H1 (cell line): ENCODE measurements around the gene EIF4ENIF1. TPM values are rescaled to one million over a fixed set of nuclear protein-coding genes. Genes with fewer than 3 reads are reported as not detected.
"Not testable (repeated sequence)": the region's sequence is repeated elsewhere in the genome, so short reads cannot be mapped to it uniquely, and the experiment has no call there.

ENCODE experiments used
- CTCF ChIA-PET: fragments of 300-600 bp; sonication (Branson Sonifier 250); formaldehyde crosslinking; loops from one replicate; lab custom pipeline; 2021; ENCODE audit not compliant: partially characterized antibody; lab: Charles Lee
- POLR2A ChIA-PET: fragments of 300-600 bp; sonication (Branson Sonifier 250); formaldehyde crosslinking; loops from one replicate; lab custom pipeline; 2021; ENCODE audit warnings: inconsistent platforms; ENCODE audit not compliant: partially characterized antibody; lab: Charles Lee
- DNase-seq, 2 experiments: peaks; one replicate each; pipeline versions ENCODE4 v3.0.0 to v3.0.0-alpha.2; 2010 to 2022; ENCODE audit warnings: low spot score in 2 of 2, low read depth in 1 of 2, mixed read lengths in 1 of 2
- FAIRE-seq: peaks from 2 replicates; lab custom pipeline; 2011; peaks lifted over from hg19 to GRCh38; lab: Jason Lieb, UNC
- H2AFZ ChIP-seq: 2 replicates; pipeline ENCODE4 v1.8.1; 2012; ENCODE audit warnings: low read length, inconsistent platforms
- H2AK5ac ChIP-seq: 2 replicates; pipeline ENCODE4 v1.6.1; 2013; ENCODE audit warnings: low read depth, low read length
- H2BK120ac ChIP-seq: replicated peaks from 2 replicates; pipeline ENCODE3; 2013; ENCODE audit warnings: low read depth, low read length, inconsistent platforms
- H2BK12ac ChIP-seq: 2 replicates; pipeline ENCODE4 v1.6.1; 2013; ENCODE audit warnings: low read depth, low read length
- H2BK15ac ChIP-seq: 2 replicates; pipeline ENCODE4 v1.6.1; 2013; ENCODE audit warnings: low read length
- H2BK20ac ChIP-seq: 2 replicates; pipeline ENCODE4 v1.6.1; 2013; ENCODE audit warnings: low read length
- H2BK5ac ChIP-seq: 2 replicates; pipeline ENCODE4 v1.6.1; 2013; ENCODE audit warnings: low read depth, low read length
- H3K14ac ChIP-seq: 2 replicates; pipeline ENCODE4 v1.6.1; 2013; ENCODE audit warnings: inconsistent platforms; ENCODE audit not compliant: insufficient read length
- H3K18ac ChIP-seq: 2 replicates; pipeline ENCODE4 v1.6.1; 2013; ENCODE audit warnings: low read length; ENCODE audit errors: extremely low read depth
- H3K23ac ChIP-seq: 2 replicates; pipeline ENCODE4 v1.6.1; 2013; ENCODE audit warnings: inconsistent platforms; ENCODE audit not compliant: insufficient read length
- H3K23me2 ChIP-seq: 2 replicates; pipeline ENCODE4 v1.6.1; 2013; ENCODE audit warnings: low read depth, low read length
- H3K27ac ChIP-seq: 2 replicates; pipeline ENCODE4 v1.6.1; 2011; ENCODE audit warnings: low read depth, low read length, inconsistent platforms
- H3K27me3 ChIP-seq, 4 experiments: replicated peaks in 1 of 4; 1 replicate in 1 of 4; 2 replicates in 3 of 4; pipeline versions ENCODE4 v1.6.1 to v1.8.1; 2011 to 2013; ENCODE audit warnings: low read length in 3 of 4, mild to moderate bottlenecking in 3 of 4, inconsistent platforms in 2 of 4, mixed read lengths in 2 of 4, moderate library complexity in 1 of 4; ENCODE audit not compliant: control insufficient read depth in 3 of 4, insufficient read depth in 3 of 4; ENCODE audit errors: extremely low read depth in 1 of 4
- H3K36me3 ChIP-seq, 4 experiments: 2 replicates each; pipeline versions ENCODE4 v1.6.1 to v1.8.1; 2011 to 2013; ENCODE audit warnings: mild to moderate bottlenecking in 4 of 4, low read length in 3 of 4, moderate library complexity in 2 of 4, control low read depth in 1 of 4, inconsistent platforms in 1 of 4; ENCODE audit not compliant: insufficient read depth in 4 of 4, control insufficient read depth in 2 of 4
- H3K4ac ChIP-seq: replicated peaks from 2 replicates; pipeline ENCODE3; 2013; ENCODE audit warnings: low read length, low read depth, mixed read lengths, inconsistent platforms; ENCODE audit not compliant: insufficient read length
- H3K4me1 ChIP-seq, 4 experiments: replicated peaks in 1 of 4; 1 replicate in 1 of 4; 2 replicates in 3 of 4; pipeline versions ENCODE4 v1.6.1 to v1.8.1; 2011 to 2013; ENCODE audit warnings: low read length in 3 of 4, inconsistent platforms in 2 of 4, mixed read lengths in 1 of 4; ENCODE audit not compliant: insufficient read depth in 4 of 4, control insufficient read depth in 3 of 4
- H3K4me2 ChIP-seq, 2 experiments: 2 replicates each; pipeline versions ENCODE4 v1.6.1 to v1.8.1; 2011 to 2013; ENCODE audit warnings: low read depth in 2 of 2, low read length in 2 of 2, control low read depth in 1 of 2, inconsistent platforms in 1 of 2, mild to moderate bottlenecking in 1 of 2; ENCODE audit not compliant: insufficient read depth in 1 of 2
- H3K4me3 ChIP-seq, 4 experiments: fragments of 200-600, 300-600 bp in 1 of 4; sonication (generic), shearing (Covaris generic), sonication (Bioruptor Twin) in 1 of 4; 2 replicates each; pipeline versions ENCODE4 v1.5.1 to v1.8.1; 2011 to 2016; ENCODE audit warnings: low read length in 4 of 4, low read depth in 3 of 4, control low read depth in 2 of 4, inconsistent platforms in 2 of 4, mild to moderate bottlenecking in 2 of 4, mixed read lengths in 1 of 4, moderate library complexity in 1 of 4; ENCODE audit not compliant: insufficient read depth in 2 of 4; ENCODE audit errors: extremely low read depth in 1 of 4
- H3K56ac ChIP-seq: replicated peaks from 2 replicates; pipeline ENCODE3; 2013; ENCODE audit warnings: low read depth, mild to moderate bottlenecking, mixed read lengths, low read length, inconsistent platforms; ENCODE audit not compliant: insufficient read length
- H3K79me1 ChIP-seq: 2 replicates; pipeline ENCODE4 v1.6.1; 2013; ENCODE audit warnings: low read depth, low read length, control low read depth
- H3K79me2 ChIP-seq, 2 experiments: 2 replicates each; pipeline versions ENCODE4 v1.6.1 to v1.8.1; 2012 to 2013; ENCODE audit warnings: low read length in 2 of 2, mild to moderate bottlenecking in 2 of 2, inconsistent platforms in 1 of 2; ENCODE audit not compliant: insufficient read depth in 2 of 2, control insufficient read depth in 1 of 2
- H3K9ac ChIP-seq, 4 experiments: replicated peaks in 1 of 4; 1 replicate in 1 of 4; 2 replicates in 3 of 4; pipeline versions ENCODE4 v1.6.1 to v1.8.1; 2011 to 2013; ENCODE audit warnings: low read depth in 3 of 4, low read length in 3 of 4, control low read depth in 2 of 4, mild to moderate bottlenecking in 2 of 4, moderate library complexity in 2 of 4, inconsistent platforms in 1 of 4; ENCODE audit errors: extremely low read depth in 1 of 4
- H3K9me3 ChIP-seq, 2 experiments: 2 replicates each; pipeline versions ENCODE4 v1.6.1 to v1.8.1; 2012 to 2013; ENCODE audit warnings: mild to moderate bottlenecking in 2 of 2, moderate library complexity in 2 of 2, control low read depth in 1 of 2, inconsistent platforms in 1 of 2, low read depth in 1 of 2, low read length in 1 of 2, mixed read lengths in 1 of 2; ENCODE audit not compliant: insufficient read depth in 2 of 2
- H4K20me1 ChIP-seq, 2 experiments: replicated peaks in 1 of 2; 2 replicates each; pipeline versions ENCODE3 to v1.8.1; 2011 to 2013; ENCODE audit warnings: inconsistent platforms in 2 of 2, low read length in 2 of 2, mild to moderate bottlenecking in 1 of 2; ENCODE audit not compliant: insufficient read depth in 2 of 2, control insufficient read depth in 1 of 2
- H4K5ac ChIP-seq: 2 replicates; pipeline ENCODE4 v1.6.1; 2013; ENCODE audit warnings: low read length, low read depth, mixed read lengths, inconsistent platforms; ENCODE audit not compliant: insufficient read length
- H4K8ac ChIP-seq: 2 replicates; pipeline ENCODE4 v1.8.0; 2013; ENCODE audit warnings: mild to moderate bottlenecking, moderate library complexity, low read length, inconsistent platforms; ENCODE audit not compliant: insufficient read depth; ENCODE audit errors: extremely low read depth
- H4K91ac ChIP-seq: replicated peaks from 2 replicates; pipeline ENCODE3; 2013; ENCODE audit warnings: low read length, mixed read lengths, inconsistent platforms; ENCODE audit not compliant: insufficient read length
- BACH1 ChIP-seq: IDR thresholded peaks from 2 replicates; pipeline ENCODE4 v1.6.1; 2012; ENCODE audit warnings: low read length, improper control_type of control experiment
- EGR1 ChIP-seq: IDR thresholded peaks from 2 replicates; pipeline ENCODE4 v1.6.1; 2011; ENCODE audit warnings: low read depth, low read length, borderline replicate concordance
- RBBP5 ChIP-seq: IDR thresholded peaks from 2 replicates; pipeline ENCODE4 v1.7.1; 2012; ENCODE audit warnings: low read depth, mild to moderate bottlenecking, inconsistent platforms, low read length, moderate library complexity, borderline replicate concordance
- SRF ChIP-seq: IDR thresholded peaks from 2 replicates; pipeline ENCODE4 v1.6.1; 2011; ENCODE audit warnings: mild to moderate bottlenecking, low read depth, low read length, moderate library complexity
- WGBS, 2 experiments: shearing (Covaris generic) in 1 of 2; methylation state at CpG; one replicate each; pipeline versions ENCODE4 v1.1.6 to v1.1.7; 2013 to 2015; ENCODE audit warnings: low lambda C conversion rate in 2 of 2, mixed read lengths in 2 of 2, inconsistent platforms in 1 of 2, low coverage in 1 of 2, missing lambda C conversion rate in 1 of 2; ENCODE audit not compliant: insufficient replicate concordance in 2 of 2, insufficient coverage in 1 of 2, insufficient read length in 1 of 2; ENCODE audit errors: extremely low coverage in 1 of 2, missing lambda C conversion rate in 1 of 2; 5-methylcytosine and 5-hydroxymethylcytosine counted together
- polyA plus RNA-seq, 7 experiments: library from polyadenylated mRNA; depleted of rRNA in 3 of 7; stranded (reverse) in 5 of 7; unstranded in 2 of 7; fragments of >200 nt in 5 of 7; fragments of 200-250 nt in 2 of 7; gene quantifications; 1 replicate in 5 of 7; 2 replicates in 1 of 7; 4 replicates in 1 of 7; pipeline versions ENCODE4 v1.2.1 to v1.2.3, GENCODE V29; 2011 to 2013; ENCODE audit warnings: missing spikeins in 2 of 7, mixed read lengths in 2 of 7
- total RNA-seq: library from RNA; stranded (reverse); fragmentation: NEBNext Ultra II Directional; extraction: Animal tissue kit (Norgen Biotek cat#: 25700); gene quantifications from 2 replicates; pipeline ENCODE4 v1.2.1, GENCODE V29; 2021
- TF ChIP-seq, protein P1 (sequence below): IDR thresholded peaks from 2 replicates; pipeline ENCODE4 v1.6.1; 2012; ENCODE audit warnings: low read length, inconsistent platforms

EIF4ENIF1 gene
- total and polyA plus RNA-seq, 2 of the 8 experiments (the other 6 are each of a cell fraction or from before 2014, with no cell fraction given) = 21.9 to 23.6 TPM

DNA sequence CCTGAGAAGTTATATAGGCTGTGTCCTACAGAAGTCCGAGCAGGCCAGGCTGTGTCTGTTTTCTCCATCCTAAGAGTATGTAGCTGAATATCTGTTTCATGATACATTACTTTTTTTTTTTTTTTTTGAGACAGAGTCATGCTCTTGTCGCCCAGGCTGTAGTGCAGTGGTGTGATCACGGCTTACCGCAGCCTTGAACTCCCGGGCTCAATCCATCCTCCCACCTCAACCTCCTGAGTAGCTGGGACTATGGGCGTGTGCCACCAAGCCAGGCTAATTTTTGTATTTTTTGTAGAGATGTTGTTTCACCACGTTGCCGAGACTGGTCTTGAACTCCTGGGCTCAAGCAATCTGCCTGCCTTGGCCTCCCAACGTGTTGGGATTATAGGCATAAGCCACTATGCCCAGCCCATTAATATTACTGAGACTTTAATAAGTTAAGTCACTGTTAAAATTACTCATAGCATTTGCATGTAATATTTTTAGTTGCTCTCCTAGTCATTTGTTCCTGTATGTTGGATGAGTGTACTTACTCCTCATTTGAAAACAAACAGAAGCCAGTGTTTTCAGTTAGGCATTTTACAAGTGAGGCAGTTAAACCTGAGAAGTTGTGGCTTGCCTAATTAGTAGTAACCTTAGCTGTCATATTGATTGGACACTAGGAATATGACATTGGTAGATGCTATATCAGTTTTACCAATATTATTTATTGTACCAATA, 64.2 kb downstream of the EIF4ENIF1 start (continued):
- TF ChIP-seq SRF (no peak), EGR1 (no peak), RBBP5 (no peak), BACH1 (no peak)
- TF ChIP-seq, protein P1, sequence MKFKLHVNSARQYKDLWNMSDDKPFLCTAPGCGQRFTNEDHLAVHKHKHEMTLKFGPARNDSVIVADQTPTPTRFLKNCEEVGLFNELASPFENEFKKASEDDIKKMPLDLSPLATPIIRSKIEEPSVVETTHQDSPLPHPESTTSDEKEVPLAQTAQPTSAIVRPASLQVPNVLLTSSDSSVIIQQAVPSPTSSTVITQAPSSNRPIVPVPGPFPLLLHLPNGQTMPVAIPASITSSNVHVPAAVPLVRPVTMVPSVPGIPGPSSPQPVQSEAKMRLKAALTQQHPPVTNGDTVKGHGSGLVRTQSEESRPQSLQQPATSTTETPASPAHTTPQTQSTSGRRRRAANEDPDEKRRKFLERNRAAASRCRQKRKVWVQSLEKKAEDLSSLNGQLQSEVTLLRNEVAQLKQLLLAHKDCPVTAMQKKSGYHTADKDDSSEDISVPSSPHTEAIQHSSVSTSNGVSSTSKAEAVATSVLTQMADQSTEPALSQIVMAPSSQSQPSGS = no peak
- TF ChIP-seq, all 59 proteins: peak for 0

DNA sequence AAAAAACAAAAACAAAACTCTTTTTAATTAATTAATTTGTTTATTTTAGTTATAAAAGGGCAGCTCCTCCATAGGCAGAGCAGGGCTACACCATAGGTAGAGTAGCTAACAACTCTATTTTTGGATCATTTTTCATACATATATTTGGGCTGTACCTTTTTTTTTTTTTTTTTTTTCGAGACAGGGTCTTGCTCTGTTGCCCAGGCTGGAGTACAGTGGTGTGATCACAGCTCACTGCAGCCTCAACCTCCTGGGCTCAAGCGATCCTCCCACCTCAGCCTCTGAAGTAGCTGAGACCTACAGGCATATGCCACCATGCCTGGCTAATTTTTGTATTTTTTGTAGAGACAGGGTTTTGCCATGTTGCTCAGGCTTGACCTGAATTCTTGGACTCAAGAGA, 87.3 kb downstream of the EIF4ENIF1 start:
- WGBS, 2 experiments = 100% methylated on average over 2 of the region's 2 CpGs; no CpG with 5 or more reads in 1 of the 2 experiments

More for the DNA sequence above, 87.3 kb downstream of the EIF4ENIF1 start:
- H4K8ac ChIP-seq, H3K9ac ChIP-seq, H3K4me2 ChIP-seq, H3K23me2 ChIP-seq, H2BK20ac ChIP-seq, H3K79me1 ChIP-seq, DNase-seq, H3K18ac ChIP-seq, H3K27ac ChIP-seq, CTCF ChIA-PET, H3K14ac ChIP-seq, H3K4me1 ChIP-seq, H3K9me3 ChIP-seq, H2BK5ac ChIP-seq, H2AK5ac ChIP-seq, H3K27me3 ChIP-seq, H2BK15ac ChIP-seq, H4K20me1 ChIP-seq, H3K4ac ChIP-seq, H3K4me3 ChIP-seq, H3K23ac ChIP-seq, H2BK120ac ChIP-seq, H2BK12ac ChIP-seq, FAIRE-seq, H3K56ac ChIP-seq, H4K91ac ChIP-seq, H2AFZ ChIP-seq, H4K5ac ChIP-seq: not testable (repeated sequence)
- POLR2A ChIA-PET = interaction anchor here (0.6 kb wide), 1 partner anchor 106 kb away, joined by 3 read pairs; no protein-coding TSS in a partner anchor
- H3K79me2 ChIP-seq = peaks cover 10 to 34% of the 10 kb centered on the region in 2 experiments
- peaks cover 9 to 42% (median 15%) of the 10 kb centered on the region in 4 experiments; a peak in 6 of 8 replicates for H3K36me3 ChIP-seq
